Skin of body (tissue), 3 donors: ENCODE results near the gene HSD3B7. TPM values are rescaled to one million over a fixed set of nuclear protein-coding genes. Genes with fewer than 3 reads are reported as not detected.

Experiments used
- DNase-seq: peaks from one replicate; lab custom pipeline; 2025; lab: John Stamatoyannopoulos, UW
- small RNA-seq: library from RNA; depleted of rRNA; stranded (forward); fragments of <200 nt; gene quantifications from one replicate; pipeline ENCODE3, GENCODE V24; 2014; ENCODE audit warnings: low replicate concordance
- total RNA-seq: library from RNA; depleted of rRNA; stranded (reverse); fragments of >200 nt; gene quantifications from one replicate; pipeline ENCODE4 v1.2.3, GENCODE V29; 2014

The HSD3B7 gene
- total RNA-seq, 1 donor from 2014 or later = 8.5 TPM

GRCh38 chr16:31020536-31020935 is 35.5 kb downstream of the HSD3B7 start:
- DNase-seq = no peak

- DNase-seq = no peak
These were observed 37.7 kb downstream of the HSD3B7 start for GRCh38 chr16:31022544-31023251.

DNA sequence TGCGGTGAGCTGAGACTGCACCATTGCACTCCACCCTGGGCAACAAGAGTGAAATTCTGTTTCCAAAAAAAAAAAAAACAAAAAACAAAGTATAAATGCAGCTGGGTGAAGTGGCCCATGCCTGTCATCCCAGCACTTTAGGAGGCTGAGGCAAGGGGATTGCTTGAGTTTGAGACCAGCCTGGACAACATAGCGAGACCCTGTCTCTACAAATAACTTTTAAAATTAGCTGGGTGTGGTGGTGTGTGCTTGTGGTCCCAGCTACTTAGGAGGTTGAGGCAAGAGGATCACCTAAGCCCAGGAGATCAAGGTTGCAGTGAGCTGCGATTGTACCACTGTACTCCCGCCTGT is 38.2 kb downstream of the HSD3B7 start:
- no peak for DNase-seq

DNA sequence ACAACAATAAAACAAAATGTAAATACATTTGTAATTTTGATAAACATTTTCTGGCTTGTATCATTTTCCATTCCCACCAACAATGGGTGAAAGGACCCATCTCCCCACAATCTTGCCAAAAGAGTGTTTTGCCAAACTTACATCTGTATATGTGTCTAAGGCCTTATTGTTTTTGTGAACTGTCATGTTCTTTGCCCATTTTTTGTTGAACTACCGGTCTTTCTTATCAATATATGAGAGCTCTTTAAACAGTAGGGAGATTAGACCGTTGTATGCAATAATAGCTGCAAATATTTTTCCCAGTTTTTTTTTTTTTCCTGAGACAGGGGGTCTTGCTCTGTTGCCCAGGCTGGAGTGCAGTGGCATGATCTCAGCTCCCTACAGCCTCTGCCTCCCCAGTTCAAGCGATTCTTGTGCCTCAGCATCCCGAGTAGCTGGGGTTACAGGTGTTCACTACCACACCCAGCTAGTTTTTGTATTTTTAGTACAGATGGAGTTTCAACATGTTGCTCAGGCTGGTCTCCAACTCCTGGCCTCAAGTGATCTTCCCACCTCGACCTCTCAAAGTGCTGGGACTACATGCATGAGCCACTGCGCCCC is 38.7 kb downstream of the HSD3B7 start:
- no peak for DNase-seq

GRCh38 chr16:31025339-31025738 is 40.3 kb downstream of the HSD3B7 start:
- no peak for DNase-seq

DNA sequence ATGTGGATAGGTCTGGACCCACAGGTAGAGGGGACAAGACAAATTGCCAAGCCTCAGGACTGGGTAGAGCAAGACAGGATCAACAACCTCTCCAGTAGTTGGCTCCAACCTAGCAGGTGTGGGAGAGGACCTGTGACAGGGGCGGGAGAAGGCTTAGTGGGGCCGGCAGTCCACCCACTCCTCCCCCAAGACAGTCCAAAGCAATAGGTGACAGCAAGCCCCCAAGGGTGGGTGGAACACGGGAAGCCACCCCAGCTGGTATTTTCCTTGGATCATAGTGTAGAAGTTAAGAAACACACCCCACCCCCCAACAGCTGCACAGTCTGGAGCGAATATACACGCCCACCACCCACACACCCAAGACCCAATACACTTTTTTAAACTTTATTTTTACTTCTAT is 44.3 kb downstream of the HSD3B7 start:
- no peak for DNase-seq

- no peak for DNase-seq
These were observed 46.3 kb downstream of the HSD3B7 start for GRCh38 chr16:31031276-31031675.

- DNase-seq = peak; percentile 98
These were observed 48.0 kb downstream of the HSD3B7 start, which contains the start of gene STX4 for GRCh38 chr16:31032736-31033708. Gene STX4, plus strand, starts transcription at chr16:31033558. Its CDS starts 248 bp downstream, at chr16:31033806.

DNA sequence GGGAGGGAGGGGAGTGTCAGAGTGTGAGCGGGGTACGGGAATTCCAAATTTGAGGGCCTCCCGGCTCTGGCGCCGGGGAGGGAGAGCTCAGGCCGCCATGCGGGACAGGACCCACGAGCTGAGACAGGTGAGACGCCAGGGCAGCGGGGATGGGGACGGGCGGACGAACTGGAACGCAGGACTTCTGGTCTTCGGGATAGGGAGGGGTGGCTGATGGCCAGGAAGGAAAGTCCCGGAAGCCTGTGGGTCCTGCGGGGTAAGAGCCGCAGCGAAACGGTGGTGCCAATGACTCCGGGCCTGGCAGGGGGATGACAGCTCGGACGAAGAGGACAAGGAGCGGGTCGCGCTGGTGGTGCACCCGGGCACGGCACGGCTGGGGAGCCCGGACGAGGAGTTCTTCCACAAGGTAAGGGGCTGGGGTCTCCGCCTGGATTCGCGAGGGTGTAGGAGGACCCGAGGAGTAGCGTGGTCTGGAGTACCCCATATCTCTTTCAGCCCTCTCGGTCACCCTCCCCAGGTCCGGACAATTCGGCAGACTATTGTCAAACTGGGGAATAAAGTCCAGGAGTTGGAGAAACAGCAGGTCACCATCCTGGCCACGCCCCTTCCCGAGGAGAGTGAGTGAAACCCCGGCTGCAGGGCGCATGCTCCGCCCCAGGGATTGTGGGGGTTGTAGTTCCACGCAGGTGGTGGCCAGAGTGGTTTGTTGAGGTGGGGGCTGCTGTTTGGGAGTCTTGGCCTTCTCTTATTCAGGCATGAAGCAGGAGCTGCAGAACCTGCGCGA is 48.9 kb downstream of the HSD3B7 start:
- DNase-seq = peak; percentile 52

DNA sequence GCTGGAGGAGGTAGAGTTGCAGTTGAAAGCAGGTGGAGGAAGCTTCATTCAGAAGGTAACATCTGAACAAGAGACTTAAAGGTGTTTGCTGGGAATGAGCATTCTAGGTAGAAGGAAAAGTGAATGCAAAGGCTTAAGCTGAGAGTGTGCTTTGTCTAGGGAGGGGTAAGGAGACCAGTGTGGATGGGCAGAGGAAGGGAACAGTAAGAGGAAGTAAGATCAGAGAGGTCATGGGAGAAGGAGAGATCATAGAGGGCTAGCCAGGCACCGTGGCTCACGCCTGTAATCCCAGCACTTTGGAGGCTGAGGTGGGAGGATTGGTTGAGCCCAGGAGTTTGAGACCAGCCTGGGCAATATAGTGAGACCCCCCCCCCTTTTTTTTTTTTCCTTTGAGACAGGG is 51.7 kb downstream of the HSD3B7 start:
- no peak for DNase-seq

Small RNA genes lying within 50 kb of the gene (small RNA-seq; reads per million reads assigned to genes)
- not detected for gene AC135048.1

Other genes with a start within 250 kb of the HSD3B7 start
- 13.6 TPM for gene PHKG2, start 236.8 kb upstream of the HSD3B7 start, total RNA-seq
- gene CFAP119, start 223.1 kb upstream of the HSD3B7 start, total RNA-seq = 0.79 TPM
- gene RNF40, start 222.9 kb upstream of the HSD3B7 start, total RNA-seq = 48.4 TPM
- 5.2 TPM for gene ZNF629, start 198.0 kb upstream of the HSD3B7 start, total RNA-seq
- 20.7 TPM for gene BCL7C, start 91.1 kb upstream of the HSD3B7 start, total RNA-seq
- 0.59 TPM for gene CTF1, start 88.6 kb upstream of the HSD3B7 start, total RNA-seq
- 9.8 TPM for gene FBXL19, start 61.6 kb upstream of the HSD3B7 start, total RNA-seq
- gene ORAI3, start 36.1 kb upstream of the HSD3B7 start, total RNA-seq = 10.3 TPM
- gene SETD1A, start 27.5 kb upstream of the HSD3B7 start, total RNA-seq = 4.1 TPM
- 0.89 TPM for gene STX1B, start 25.4 kb downstream of the HSD3B7 start, total RNA-seq
- 26.3 TPM for gene STX4, start 48.4 kb downstream of the HSD3B7 start, total RNA-seq
- 3.5 TPM for gene ZNF668, start 89.0 kb downstream of the HSD3B7 start, total RNA-seq
- 8.9 TPM for gene ZNF646, start 89.2 kb downstream of the HSD3B7 start, total RNA-seq
- gene PRSS53, start 103.7 kb downstream of the HSD3B7 start, total RNA-seq = 1.5 TPM
- gene VKORC1, start 109.6 kb downstream of the HSD3B7 start, total RNA-seq = 37.4 TPM
- 10.4 TPM for gene BCKDK, start 123.2 kb downstream of the HSD3B7 start, total RNA-seq
- gene KAT8, start 132.5 kb downstream of the HSD3B7 start, total RNA-seq = 41.3 TPM
- gene PRSS8, start 150.5 kb downstream of the HSD3B7 start, total RNA-seq = 9.6 TPM
- gene PRSS36, start 164.9 kb downstream of the HSD3B7 start, total RNA-seq = 0.99 TPM
- gene FUS, start 194.9 kb downstream of the HSD3B7 start, total RNA-seq = 84.9 TPM
- 38.9 TPM for gene PYCARD, start 217.6 kb downstream of the HSD3B7 start, total RNA-seq
- gene TRIM72, start 228.9 kb downstream of the HSD3B7 start, total RNA-seq = 4.4 TPM
- gene PYDC1, start 231.9 kb downstream of the HSD3B7 start, total RNA-seq = 2.8 TPM